ENCODE results near the gene ITPRIPL1. TPM values are rescaled to one million over a fixed set of nuclear protein-coding genes. Genes with fewer than 3 reads are reported as not detected.

Gene ITPRIPL1
- polyA plus RNA-seq, 1 donor from 2014 or later, result not detected

GRCh38 chr2:96333708-96334107 lies 8.6 kb downstream of the ITPRIPL1 start:
- H3K4me2 ChIP-seq (ENCODE audit: low read length), result no peak overlapping the region
- no peak overlapping the region for H3K27ac ChIP-seq (ENCODE audit: low read length)
- H3K9me2 ChIP-seq (ENCODE audit: insufficient read depth, low read length), result no peaks in the 10 kb centered on the region
- TF ChIP-seq TAF1 (IDR thresholded peaks at IDR 0.05; ENCODE audit: low read depth) (no peak), EZH2 (IDR thresholded peaks at IDR 0.05; ENCODE audit: borderline replicate concordance, insufficient read depth, low read length, poor library complexity, severe bottlenecking) (no peak), SMC3 (conservative IDR thresholded peaks at IDR 0.05; ENCODE audit: poor library complexity) (no peak), RAD21 (conservative IDR thresholded peaks at IDR 0.05) (no peak), MXI1 (conservative IDR thresholded peaks at IDR 0.05; ENCODE audit: poor library complexity, severe bottlenecking) (no peak), POLR2AphosphoS5 (IDR thresholded peaks at IDR 0.05) (no peak), EP300 (conservative IDR thresholded peaks at IDR 0.05; ENCODE audit: poor library complexity, severe bottlenecking) (no peak)
- no peak overlapping the region for H2AFZ ChIP-seq (ENCODE audit: low read depth, low read length)
- H3K27me3 ChIP-seq (ENCODE audit: insufficient read depth, low read depth, low read length), result no peaks in the 10 kb centered on the region
- no peaks in the 10 kb centered on the region for H3K9me3 ChIP-seq (ENCODE audit: low read length)
- H3K36me3 ChIP-seq (ENCODE audit: insufficient read depth, low read length), result no peaks in the 10 kb centered on the region
- H3K79me2 ChIP-seq (replicated peaks; ENCODE audit: insufficient read depth, low read length), result peaks cover 11% of the 10 kb centered on the region
- no peak overlapping the region for H3K9ac ChIP-seq (ENCODE audit: low read length)
- H3F3A ChIP-seq (ENCODE audit: insufficient read depth, low read length, poor library complexity, severe bottlenecking), result no peaks in the 10 kb centered on the region
- no peaks in the 10 kb centered on the region for H4K20me1 ChIP-seq (ENCODE audit: insufficient read depth)
- H3K4me3 ChIP-seq (ENCODE audit: low read length), result no peak overlapping the region

GRCh38 chr2:96336104-96336775 lies 11.1 kb downstream of the ITPRIPL1 start:
- Histone ChIP-seq H3K9me2 (ENCODE audit: insufficient read depth, low read length) (no peaks in the 10 kb centered on the region), H3K36me3 (ENCODE audit: insufficient read depth, low read length) (no peaks in the 10 kb centered on the region), H3K79me2 (replicated peaks; ENCODE audit: insufficient read depth, low read length) (peaks cover 11% of the 10 kb centered on the region), H4K20me1 (ENCODE audit: insufficient read depth) (no peaks in the 10 kb centered on the region), H3K9ac (ENCODE audit: low read length) (peak overlapping the region; percentile 40), H3F3A (ENCODE audit: insufficient read depth, low read length, poor library complexity, severe bottlenecking) (no peaks in the 10 kb centered on the region), H3K27ac (ENCODE audit: low read length) (no peak overlapping the region), H3K9me3 (ENCODE audit: low read length) (no peaks in the 10 kb centered on the region), H3K4me3 (ENCODE audit: low read length) (peak overlapping the region; percentile 76), H3K4me2 (ENCODE audit: low read length) (peak overlapping the region; percentile 57), H2AFZ (ENCODE audit: low read depth, low read length) (peak overlapping the region; percentile 70), H3K27me3 (ENCODE audit: insufficient read depth, low read depth, low read length) (no peaks in the 10 kb centered on the region)
- TF ChIP-seq RAD21 (conservative IDR thresholded peaks at IDR 0.05) (no peak), TAF1 (IDR thresholded peaks at IDR 0.05; ENCODE audit: low read depth) (no peak), EP300 (conservative IDR thresholded peaks at IDR 0.05; ENCODE audit: poor library complexity, severe bottlenecking) (no peak), SMC3 (conservative IDR thresholded peaks at IDR 0.05; ENCODE audit: poor library complexity) (no peak), POLR2AphosphoS5 (IDR thresholded peaks at IDR 0.05) (no peak), EZH2 (IDR thresholded peaks at IDR 0.05; ENCODE audit: borderline replicate concordance, insufficient read depth, low read length, poor library complexity, severe bottlenecking) (no peak), MXI1 (conservative IDR thresholded peaks at IDR 0.05; ENCODE audit: poor library complexity, severe bottlenecking) (no peak)
- TF ChIP-seq, protein P1, sequence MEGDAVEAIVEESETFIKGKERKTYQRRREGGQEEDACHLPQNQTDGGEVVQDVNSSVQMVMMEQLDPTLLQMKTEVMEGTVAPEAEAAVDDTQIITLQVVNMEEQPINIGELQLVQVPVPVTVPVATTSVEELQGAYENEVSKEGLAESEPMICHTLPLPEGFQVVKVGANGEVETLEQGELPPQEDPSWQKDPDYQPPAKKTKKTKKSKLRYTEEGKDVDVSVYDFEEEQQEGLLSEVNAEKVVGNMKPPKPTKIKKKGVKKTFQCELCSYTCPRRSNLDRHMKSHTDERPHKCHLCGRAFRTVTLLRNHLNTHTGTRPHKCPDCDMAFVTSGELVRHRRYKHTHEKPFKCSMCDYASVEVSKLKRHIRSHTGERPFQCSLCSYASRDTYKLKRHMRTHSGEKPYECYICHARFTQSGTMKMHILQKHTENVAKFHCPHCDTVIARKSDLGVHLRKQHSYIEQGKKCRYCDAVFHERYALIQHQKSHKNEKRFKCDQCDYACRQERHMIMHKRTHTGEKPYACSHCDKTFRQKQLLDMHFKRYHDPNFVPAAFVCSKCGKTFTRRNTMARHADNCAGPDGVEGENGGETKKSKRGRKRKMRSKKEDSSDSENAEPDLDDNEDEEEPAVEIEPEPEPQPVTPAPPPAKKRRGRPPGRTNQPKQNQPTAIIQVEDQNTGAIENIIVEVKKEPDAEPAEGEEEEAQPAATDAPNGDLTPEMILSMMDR (IDR thresholded peaks at IDR 0.05; ENCODE audit: poor library complexity, severe bottlenecking), result no peak
- TF ChIP-seq, protein P2, sequence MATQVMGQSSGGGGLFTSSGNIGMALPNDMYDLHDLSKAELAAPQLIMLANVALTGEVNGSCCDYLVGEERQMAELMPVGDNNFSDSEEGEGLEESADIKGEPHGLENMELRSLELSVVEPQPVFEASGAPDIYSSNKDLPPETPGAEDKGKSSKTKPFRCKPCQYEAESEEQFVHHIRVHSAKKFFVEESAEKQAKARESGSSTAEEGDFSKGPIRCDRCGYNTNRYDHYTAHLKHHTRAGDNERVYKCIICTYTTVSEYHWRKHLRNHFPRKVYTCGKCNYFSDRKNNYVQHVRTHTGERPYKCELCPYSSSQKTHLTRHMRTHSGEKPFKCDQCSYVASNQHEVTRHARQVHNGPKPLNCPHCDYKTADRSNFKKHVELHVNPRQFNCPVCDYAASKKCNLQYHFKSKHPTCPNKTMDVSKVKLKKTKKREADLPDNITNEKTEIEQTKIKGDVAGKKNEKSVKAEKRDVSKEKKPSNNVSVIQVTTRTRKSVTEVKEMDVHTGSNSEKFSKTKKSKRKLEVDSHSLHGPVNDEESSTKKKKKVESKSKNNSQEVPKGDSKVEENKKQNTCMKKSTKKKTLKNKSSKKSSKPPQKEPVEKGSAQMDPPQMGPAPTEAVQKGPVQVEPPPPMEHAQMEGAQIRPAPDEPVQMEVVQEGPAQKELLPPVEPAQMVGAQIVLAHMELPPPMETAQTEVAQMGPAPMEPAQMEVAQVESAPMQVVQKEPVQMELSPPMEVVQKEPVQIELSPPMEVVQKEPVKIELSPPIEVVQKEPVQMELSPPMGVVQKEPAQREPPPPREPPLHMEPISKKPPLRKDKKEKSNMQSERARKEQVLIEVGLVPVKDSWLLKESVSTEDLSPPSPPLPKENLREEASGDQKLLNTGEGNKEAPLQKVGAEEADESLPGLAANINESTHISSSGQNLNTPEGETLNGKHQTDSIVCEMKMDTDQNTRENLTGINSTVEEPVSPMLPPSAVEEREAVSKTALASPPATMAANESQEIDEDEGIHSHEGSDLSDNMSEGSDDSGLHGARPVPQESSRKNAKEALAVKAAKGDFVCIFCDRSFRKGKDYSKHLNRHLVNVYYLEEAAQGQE (IDR thresholded peaks at IDR 0.05; ENCODE audit: borderline replicate concordance), result no peak

All from neural cell (in vitro differentiated cells).